K562 (cell line): ENCODE data around the gene USP12. TPM values are rescaled to one million over a fixed set of nuclear protein-coding genes. Genes with fewer than 3 reads are reported as not detected.

Experiments used
- BRD9 ChIP-seq: fragments of 450-650 bp; IDR thresholded peaks from 2 replicates; pipeline ENCODE4 v1.6.1; 2018; ENCODE audit warnings: low read depth; ENCODE audit not compliant: partially characterized antibody
- HNRNPK ChIP-seq: fragments of 200-400 bp; formaldehyde crosslinking; IDR thresholded peaks from one replicate; pipeline ENCODE4 v1.6.1; 2018; ENCODE audit warnings: mild to moderate bottlenecking, low read depth, low read length; ENCODE audit not compliant: poor library complexity, severe bottlenecking
- KLF16 ChIP-seq: IDR thresholded peaks from 2 replicates; pipeline ENCODE4 v1.6.1; 2016; ENCODE audit warnings: antibody characterized with exemption
- L3MBTL2 ChIP-seq: fragments of 450-650 bp; IDR thresholded peaks from 2 replicates; pipeline ENCODE4 v1.6.1; 2016; ENCODE audit warnings: mild to moderate bottlenecking, moderate library complexity
- MCM3 ChIP-seq: fragments of 450-650 bp; IDR thresholded peaks from 2 replicates; pipeline ENCODE4 v1.6.1; 2016
- RBM39 ChIP-seq: fragments of 200-400 bp; formaldehyde crosslinking; optimal IDR thresholded peaks from 2 replicates; pipeline ENCODE3; 2018; ENCODE audit warnings: low read depth, low read length
- TAF9B ChIP-seq: fragments of 450-650 bp; IDR thresholded peaks from 2 replicates; pipeline ENCODE4 v1.6.1; 2018; ENCODE audit warnings: mild to moderate bottlenecking; ENCODE audit not compliant: partially characterized antibody
- TEAD4 ChIP-seq, 2 experiments: sonication (generic) in 1 of 2; formaldehyde crosslinking in 1 of 2; IDR thresholded peaks; 2 replicates each; pipeline versions ENCODE4 v1.6.1 to v1.8.0; 2012 to 2022; ENCODE audit warnings: borderline replicate concordance in 1 of 2, inconsistent platforms in 1 of 2, low read length in 1 of 2, mild to moderate bottlenecking in 1 of 2, missing genetic modification reagents in 1 of 2
- XRCC5 ChIP-seq: fragments of 200-400 bp; formaldehyde crosslinking; IDR thresholded peaks from 2 replicates; pipeline ENCODE4 v1.6.1; 2017; ENCODE audit warnings: low read depth, mild to moderate bottlenecking, low read length
- ZNF197 ChIP-seq: fragments of 200-800 bp; sonication (Bioruptor generic); IDR thresholded peaks from 2 replicates; pipeline ENCODE4 v1.6.1; 2016; ENCODE audit warnings: low read depth, missing genetic modification characterization, missing compliant biosample characterization
- ZNF311 ChIP-seq: fragments of 250-450 bp; sonication (Bioruptor Pico); IDR thresholded peaks from 2 replicates; pipeline ENCODE4 v1.4.0; 2020; ENCODE audit warnings: mild to moderate bottlenecking, moderate library complexity
- ZNF584 ChIP-seq: fragments of 200-800 bp; sonication (Bioruptor generic); IDR thresholded peaks from 2 replicates; pipeline ENCODE4 v1.6.1; 2016; ENCODE audit warnings: low read depth, mild to moderate bottlenecking, missing genetic modification characterization, missing compliant biosample characterization
- polyA plus RNA-seq, 8 experiments: library from polyadenylated mRNA; depleted of rRNA in 4 of 8; stranded (reverse) in 5 of 8; unstranded in 3 of 8; fragments of >200 nt; fragmentation: Nextera tagmentation in 2 of 8; fragmentation: Illumina TruSeq in 1 of 8; extraction: Ambion mirVana in 2 of 8; extraction: Trizol in 1 of 8; gene quantifications; 2 replicates each; pipeline versions ENCODE4 v1.2.1 to v1.2.3, GENCODE V29; 2011 to 2014; ENCODE audit warnings: inconsistent platforms in 1 of 8, missing spikeins in 1 of 8
- total RNA-seq, 7 experiments: library from RNA; depleted of rRNA in 6 of 7; stranded (reverse); fragments of >200 nt in 6 of 7; fragmentation: Illumina TruSeq in 2 of 7; extraction: Trizol in 2 of 7; gene quantifications; 2 replicates each; pipeline versions ENCODE4 v1.2.1 to v1.2.3, GENCODE V29; 2011 to 2021; ENCODE audit warnings: low replicate concordance in 1 of 7
- TF ChIP-seq, protein P1 (sequence below): fragments of 250-450 bp; sonication (Bioruptor Pico); IDR thresholded peaks from 2 replicates; pipeline ENCODE4 v1.4.0; 2020; ENCODE audit warnings: mild to moderate bottlenecking, moderate library complexity, borderline replicate concordance
- TF ChIP-seq, protein P2 (sequence below): fragments of 450-650 bp; IDR thresholded peaks from 2 replicates; pipeline ENCODE4 v1.6.1; 2016; ENCODE audit warnings: mild to moderate bottlenecking, moderate library complexity

Gene USP12
- total and polyA plus RNA-seq, 9 of the 15 experiments (the other 6 are each of a cell fraction or from before 2014, with no cell fraction given), result 1.8 to 20.5 (median 13.3) TPM

DNA sequence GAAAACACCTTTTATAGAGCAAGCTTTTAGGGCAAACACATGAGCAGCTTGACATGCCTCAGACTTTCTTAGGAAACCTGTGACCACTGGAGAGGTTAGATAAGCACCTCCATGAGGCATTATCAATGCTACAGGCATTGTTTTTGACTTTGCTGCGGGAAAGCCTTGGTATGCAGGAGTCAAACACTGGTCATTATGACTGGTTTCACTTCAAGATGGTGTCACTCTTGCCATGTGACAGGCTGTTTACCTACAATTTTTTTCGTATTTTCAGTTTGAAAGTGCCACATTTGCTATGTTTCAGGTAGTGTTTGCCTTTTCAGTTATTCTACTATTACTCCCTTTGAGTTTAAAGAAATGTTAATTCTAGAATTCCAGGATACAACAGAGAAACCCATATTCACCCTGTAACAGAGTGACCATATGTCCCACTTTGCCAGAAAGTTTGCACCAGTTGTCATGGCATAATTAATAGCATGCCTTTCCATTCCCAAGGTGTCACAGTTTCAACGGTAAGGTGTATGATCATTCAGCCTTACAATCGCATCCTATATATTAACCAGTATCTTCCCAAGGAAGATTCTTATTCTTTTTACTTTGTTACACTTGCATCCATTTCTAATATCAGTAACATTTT is 33.0 kb downstream of the USP12 start (continued):
- TF ChIP-seq, protein P1, sequence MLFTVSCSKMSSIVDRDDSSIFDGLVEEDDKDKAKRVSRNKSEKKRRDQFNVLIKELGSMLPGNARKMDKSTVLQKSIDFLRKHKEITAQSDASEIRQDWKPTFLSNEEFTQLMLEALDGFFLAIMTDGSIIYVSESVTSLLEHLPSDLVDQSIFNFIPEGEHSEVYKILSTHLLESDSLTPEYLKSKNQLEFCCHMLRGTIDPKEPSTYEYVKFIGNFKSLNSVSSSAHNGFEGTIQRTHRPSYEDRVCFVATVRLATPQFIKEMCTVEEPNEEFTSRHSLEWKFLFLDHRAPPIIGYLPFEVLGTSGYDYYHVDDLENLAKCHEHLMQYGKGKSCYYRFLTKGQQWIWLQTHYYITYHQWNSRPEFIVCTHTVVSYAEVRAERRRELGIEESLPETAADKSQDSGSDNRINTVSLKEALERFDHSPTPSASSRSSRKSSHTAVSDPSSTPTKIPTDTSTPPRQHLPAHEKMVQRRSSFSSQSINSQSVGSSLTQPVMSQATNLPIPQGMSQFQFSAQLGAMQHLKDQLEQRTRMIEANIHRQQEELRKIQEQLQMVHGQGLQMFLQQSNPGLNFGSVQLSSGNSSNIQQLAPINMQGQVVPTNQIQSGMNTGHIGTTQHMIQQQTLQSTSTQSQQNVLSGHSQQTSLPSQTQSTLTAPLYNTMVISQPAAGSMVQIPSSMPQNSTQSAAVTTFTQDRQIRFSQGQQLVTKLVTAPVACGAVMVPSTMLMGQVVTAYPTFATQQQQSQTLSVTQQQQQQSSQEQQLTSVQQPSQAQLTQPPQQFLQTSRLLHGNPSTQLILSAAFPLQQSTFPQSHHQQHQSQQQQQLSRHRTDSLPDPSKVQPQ, result peak; percentile 92
- TF ChIP-seq L3MBTL2 (peak; percentile 43; the same call in 1 of the 2 replicates), RBM39 (no peak), ZNF311 (peak; percentile 98), MCM3 (no peak), TAF9B (no peak), BRD9 (no peak), HNRNPK (no peak), ZNF197 (CRISPR knock-in tag) (peak; percentile 97), KLF16 (no peak), TEAD4 (IDR thresholded peaks at IDR 0.05; ENCODE audit: low read length) (peak; percentile 89), TEAD4 (CRISPR knock-in tag; IDR thresholded peaks at IDR 0.05; ENCODE audit: borderline replicate concordance) (no peak), XRCC5 (no peak), ZNF584 (peak; percentile 98)
- TF ChIP-seq, protein P2, sequence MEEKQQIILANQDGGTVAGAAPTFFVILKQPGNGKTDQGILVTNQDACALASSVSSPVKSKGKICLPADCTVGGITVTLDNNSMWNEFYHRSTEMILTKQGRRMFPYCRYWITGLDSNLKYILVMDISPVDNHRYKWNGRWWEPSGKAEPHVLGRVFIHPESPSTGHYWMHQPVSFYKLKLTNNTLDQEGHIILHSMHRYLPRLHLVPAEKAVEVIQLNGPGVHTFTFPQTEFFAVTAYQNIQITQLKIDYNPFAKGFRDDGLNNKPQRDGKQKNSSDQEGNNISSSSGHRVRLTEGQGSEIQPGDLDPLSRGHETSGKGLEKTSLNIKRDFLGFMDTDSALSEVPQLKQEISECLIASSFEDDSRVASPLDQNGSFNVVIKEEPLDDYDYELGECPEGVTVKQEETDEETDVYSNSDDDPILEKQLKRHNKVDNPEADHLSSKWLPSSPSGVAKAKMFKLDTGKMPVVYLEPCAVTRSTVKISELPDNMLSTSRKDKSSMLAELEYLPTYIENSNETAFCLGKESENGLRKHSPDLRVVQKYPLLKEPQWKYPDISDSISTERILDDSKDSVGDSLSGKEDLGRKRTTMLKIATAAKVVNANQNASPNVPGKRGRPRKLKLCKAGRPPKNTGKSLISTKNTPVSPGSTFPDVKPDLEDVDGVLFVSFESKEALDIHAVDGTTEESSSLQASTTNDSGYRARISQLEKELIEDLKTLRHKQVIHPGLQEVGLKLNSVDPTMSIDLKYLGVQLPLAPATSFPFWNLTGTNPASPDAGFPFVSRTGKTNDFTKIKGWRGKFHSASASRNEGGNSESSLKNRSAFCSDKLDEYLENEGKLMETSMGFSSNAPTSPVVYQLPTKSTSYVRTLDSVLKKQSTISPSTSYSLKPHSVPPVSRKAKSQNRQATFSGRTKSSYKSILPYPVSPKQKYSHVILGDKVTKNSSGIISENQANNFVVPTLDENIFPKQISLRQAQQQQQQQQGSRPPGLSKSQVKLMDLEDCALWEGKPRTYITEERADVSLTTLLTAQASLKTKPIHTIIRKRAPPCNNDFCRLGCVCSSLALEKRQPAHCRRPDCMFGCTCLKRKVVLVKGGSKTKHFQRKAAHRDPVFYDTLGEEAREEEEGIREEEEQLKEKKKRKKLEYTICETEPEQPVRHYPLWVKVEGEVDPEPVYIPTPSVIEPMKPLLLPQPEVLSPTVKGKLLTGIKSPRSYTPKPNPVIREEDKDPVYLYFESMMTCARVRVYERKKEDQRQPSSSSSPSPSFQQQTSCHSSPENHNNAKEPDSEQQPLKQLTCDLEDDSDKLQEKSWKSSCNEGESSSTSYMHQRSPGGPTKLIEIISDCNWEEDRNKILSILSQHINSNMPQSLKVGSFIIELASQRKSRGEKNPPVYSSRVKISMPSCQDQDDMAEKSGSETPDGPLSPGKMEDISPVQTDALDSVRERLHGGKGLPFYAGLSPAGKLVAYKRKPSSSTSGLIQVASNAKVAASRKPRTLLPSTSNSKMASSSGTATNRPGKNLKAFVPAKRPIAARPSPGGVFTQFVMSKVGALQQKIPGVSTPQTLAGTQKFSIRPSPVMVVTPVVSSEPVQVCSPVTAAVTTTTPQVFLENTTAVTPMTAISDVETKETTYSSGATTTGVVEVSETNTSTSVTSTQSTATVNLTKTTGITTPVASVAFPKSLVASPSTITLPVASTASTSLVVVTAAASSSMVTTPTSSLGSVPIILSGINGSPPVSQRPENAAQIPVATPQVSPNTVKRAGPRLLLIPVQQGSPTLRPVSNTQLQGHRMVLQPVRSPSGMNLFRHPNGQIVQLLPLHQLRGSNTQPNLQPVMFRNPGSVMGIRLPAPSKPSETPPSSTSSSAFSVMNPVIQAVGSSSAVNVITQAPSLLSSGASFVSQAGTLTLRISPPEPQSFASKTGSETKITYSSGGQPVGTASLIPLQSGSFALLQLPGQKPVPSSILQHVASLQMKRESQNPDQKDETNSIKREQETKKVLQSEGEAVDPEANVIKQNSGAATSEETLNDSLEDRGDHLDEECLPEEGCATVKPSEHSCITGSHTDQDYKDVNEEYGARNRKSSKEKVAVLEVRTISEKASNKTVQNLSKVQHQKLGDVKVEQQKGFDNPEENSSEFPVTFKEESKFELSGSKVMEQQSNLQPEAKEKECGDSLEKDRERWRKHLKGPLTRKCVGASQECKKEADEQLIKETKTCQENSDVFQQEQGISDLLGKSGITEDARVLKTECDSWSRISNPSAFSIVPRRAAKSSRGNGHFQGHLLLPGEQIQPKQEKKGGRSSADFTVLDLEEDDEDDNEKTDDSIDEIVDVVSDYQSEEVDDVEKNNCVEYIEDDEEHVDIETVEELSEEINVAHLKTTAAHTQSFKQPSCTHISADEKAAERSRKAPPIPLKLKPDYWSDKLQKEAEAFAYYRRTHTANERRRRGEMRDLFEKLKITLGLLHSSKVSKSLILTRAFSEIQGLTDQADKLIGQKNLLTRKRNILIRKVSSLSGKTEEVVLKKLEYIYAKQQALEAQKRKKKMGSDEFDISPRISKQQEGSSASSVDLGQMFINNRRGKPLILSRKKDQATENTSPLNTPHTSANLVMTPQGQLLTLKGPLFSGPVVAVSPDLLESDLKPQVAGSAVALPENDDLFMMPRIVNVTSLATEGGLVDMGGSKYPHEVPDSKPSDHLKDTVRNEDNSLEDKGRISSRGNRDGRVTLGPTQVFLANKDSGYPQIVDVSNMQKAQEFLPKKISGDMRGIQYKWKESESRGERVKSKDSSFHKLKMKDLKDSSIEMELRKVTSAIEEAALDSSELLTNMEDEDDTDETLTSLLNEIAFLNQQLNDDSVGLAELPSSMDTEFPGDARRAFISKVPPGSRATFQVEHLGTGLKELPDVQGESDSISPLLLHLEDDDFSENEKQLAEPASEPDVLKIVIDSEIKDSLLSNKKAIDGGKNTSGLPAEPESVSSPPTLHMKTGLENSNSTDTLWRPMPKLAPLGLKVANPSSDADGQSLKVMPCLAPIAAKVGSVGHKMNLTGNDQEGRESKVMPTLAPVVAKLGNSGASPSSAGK, result no peak
